ENCODE data around the gene SPATA3. TPM values are rescaled to one million over a fixed set of nuclear protein-coding genes. Genes with fewer than 3 reads are reported as not detected.

Gene SPATA3
- total and polyA plus RNA-seq, 2 of the 8 experiments (the other 6 are each of a cell fraction or from before 2014, with no cell fraction given) = not detected

DNA sequence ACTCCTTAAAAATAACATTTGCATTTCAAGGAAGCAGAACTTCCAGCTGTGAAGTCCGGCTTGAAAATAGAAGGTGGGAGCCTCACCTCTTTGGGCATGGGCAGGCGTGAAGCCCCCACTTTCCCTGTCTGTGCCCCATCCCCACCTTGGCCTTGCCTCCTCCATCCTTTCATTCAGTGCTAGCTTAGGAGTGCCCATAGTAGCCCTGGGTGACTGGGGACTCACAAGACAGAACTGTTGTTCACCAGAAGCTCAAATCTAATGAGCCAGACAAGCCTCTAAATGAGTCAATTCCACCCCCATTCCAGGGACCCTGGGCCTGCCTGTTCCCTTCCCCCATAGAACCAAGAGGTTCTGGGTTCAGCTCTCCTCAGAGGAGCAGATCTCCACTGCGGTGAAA, 20.0 kb downstream of the SPATA3 start (continued):
- no peak for TF ChIP-seq RAD21 (IDR thresholded peaks at IDR 0.05 in 1 of 2, conservative IDR thresholded peaks at IDR 0.05 in 1 of 2; ENCODE audit: low read depth in 2 of 2, low read length in 2 of 2)
- no peak for TF ChIP-seq MAFK (IDR thresholded peaks at IDR 0.05; ENCODE audit: low read depth, low read length)
- no peak for TF ChIP-seq YY1 (IDR thresholded peaks at IDR 0.05; ENCODE audit: low read depth, low read length)
- no peak for TF ChIP-seq EZH2 (IDR thresholded peaks at IDR 0.05; ENCODE audit: low read depth, low read length, severe bottlenecking)
